PC-9 (cell line): Measurements from ENCODE around the gene ACOXL.

Source experiments
- EZH2 ChIP-seq: fragments of 200-600 bp; sonication (generic); IDR thresholded peaks from 2 replicates; pipeline ENCODE4 v1.8.0; 2017; ENCODE audit warnings: antibody characterized with exemption, low read depth
- TF ChIP-seq, protein P1 (sequence below): fragments of 200-600 bp; sonication (generic); conservative IDR thresholded peaks from 2 replicates; pipeline ENCODE4 v1.6.1; 2017; ENCODE audit warnings: mixed run types, antibody characterized with exemption, mild to moderate bottlenecking, moderate library complexity

DNA sequence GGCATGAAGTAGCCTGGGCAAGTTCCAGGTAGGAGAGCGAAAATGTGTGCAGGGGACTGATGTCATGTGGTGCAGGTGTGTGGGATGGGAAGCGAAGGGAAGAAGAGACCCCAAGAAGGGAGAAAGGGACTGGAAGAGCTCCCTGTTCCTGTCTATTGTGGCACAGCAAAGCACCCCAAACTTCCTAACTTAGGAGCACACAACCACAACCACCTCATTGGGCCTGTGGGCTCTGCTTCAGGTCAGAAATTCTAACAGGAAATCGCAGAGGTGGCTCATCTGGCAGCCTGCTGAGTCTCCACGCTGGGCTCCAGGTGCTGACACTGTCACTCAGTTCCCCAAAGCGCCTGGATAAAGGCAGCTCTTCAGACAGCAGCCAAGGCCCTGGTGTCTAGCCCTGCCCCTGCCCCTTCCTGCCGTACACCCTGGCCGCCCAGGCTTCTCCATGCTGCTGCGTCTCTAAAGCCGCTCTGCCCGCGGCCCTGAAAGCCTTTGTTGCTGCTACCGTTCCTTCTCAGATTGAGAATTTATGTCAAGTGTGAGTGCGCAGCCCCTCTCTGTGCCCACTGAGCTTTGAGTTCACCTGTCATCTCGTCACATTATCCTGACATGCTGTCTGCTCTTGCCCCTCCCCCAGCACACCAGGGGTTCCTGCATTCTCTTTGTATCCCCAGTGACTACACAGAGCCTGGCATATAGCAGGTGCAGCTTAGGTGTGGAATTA, 248.1 kb downstream of the ACOXL start:
- TF ChIP-seq, protein P1, sequence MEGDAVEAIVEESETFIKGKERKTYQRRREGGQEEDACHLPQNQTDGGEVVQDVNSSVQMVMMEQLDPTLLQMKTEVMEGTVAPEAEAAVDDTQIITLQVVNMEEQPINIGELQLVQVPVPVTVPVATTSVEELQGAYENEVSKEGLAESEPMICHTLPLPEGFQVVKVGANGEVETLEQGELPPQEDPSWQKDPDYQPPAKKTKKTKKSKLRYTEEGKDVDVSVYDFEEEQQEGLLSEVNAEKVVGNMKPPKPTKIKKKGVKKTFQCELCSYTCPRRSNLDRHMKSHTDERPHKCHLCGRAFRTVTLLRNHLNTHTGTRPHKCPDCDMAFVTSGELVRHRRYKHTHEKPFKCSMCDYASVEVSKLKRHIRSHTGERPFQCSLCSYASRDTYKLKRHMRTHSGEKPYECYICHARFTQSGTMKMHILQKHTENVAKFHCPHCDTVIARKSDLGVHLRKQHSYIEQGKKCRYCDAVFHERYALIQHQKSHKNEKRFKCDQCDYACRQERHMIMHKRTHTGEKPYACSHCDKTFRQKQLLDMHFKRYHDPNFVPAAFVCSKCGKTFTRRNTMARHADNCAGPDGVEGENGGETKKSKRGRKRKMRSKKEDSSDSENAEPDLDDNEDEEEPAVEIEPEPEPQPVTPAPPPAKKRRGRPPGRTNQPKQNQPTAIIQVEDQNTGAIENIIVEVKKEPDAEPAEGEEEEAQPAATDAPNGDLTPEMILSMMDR: no peak
- TF ChIP-seq EZH2: no peak
